Liver (tissue), 3 donors: ENCODE measurements around the gene CRYGC.

Experiments used
- CTCF ChIP-seq: fragments of 150-350 bp; IDR thresholded peaks from 2 replicates; pipeline ENCODE4 v1.5.1; 2017; ENCODE audit warnings: improper control_type of control experiment, low read depth, low read length; ENCODE audit not compliant: missing input control
- EGR1 ChIP-seq, 2 donors: IDR thresholded peaks; 2 replicates each; pipeline ENCODE4 v1.6.1; 2016 to 2018; ENCODE audit warnings: antibody characterized with exemption in 2 of 2, low read depth in 2 of 2
- FOXA1 ChIP-seq: IDR thresholded peaks from 2 replicates; pipeline ENCODE4 v1.6.1; 2016; ENCODE audit warnings: antibody characterized with exemption
- MAX ChIP-seq: IDR thresholded peaks from 2 replicates; pipeline ENCODE4 v1.6.1; 2016; ENCODE audit warnings: antibody characterized with exemption
- NR2F2 ChIP-seq: IDR thresholded peaks from 2 replicates; pipeline ENCODE4 v1.6.1; 2016; ENCODE audit warnings: antibody characterized with exemption
- REST ChIP-seq: IDR thresholded peaks from 2 replicates; pipeline ENCODE4 v1.6.1; 2016; ENCODE audit warnings: antibody characterized with exemption, mild to moderate bottlenecking
- RXRA ChIP-seq, 2 donors: IDR thresholded peaks; 2 replicates each; pipeline ENCODE4 v1.6.1; 2017 to 2018; ENCODE audit warnings: antibody characterized with exemption in 2 of 2, mild to moderate bottlenecking in 1 of 2
- ZBTB33 ChIP-seq: IDR thresholded peaks from 2 replicates; pipeline ENCODE4 v1.6.1; 2016; ENCODE audit warnings: antibody characterized with exemption
- donor health status: healthy.
- donor health status: healthy.

GRCh38 chr2:208130712-208131110 is 1.1 kb upstream of the CRYGC start:
- no peak for TF ChIP-seq CTCF
- no peak for TF ChIP-seq REST
- no peak for TF ChIP-seq EGR1 (IDR thresholded peaks at IDR 0.05; ENCODE audit: low read depth in 2 of 2)
- TF ChIP-seq FOXA1 = no peak
- TF ChIP-seq NR2F2 = no peak
- no peak for TF ChIP-seq MAX
- no peak for TF ChIP-seq RXRA (IDR thresholded peaks at IDR 0.05)
- no peak for TF ChIP-seq ZBTB33
